Stimulated activated CD8-positive, alpha-beta memory T cell treated with anti-CD3 and anti-CD28 coated beads, Interleukin-15, amount 100 ng/mL, for 4 hours (primary cell): Measurements from ENCODE around the gene TMEM167B.
"Not testable (repeated sequence)": the region's sequence is repeated elsewhere in the genome, so short reads cannot be mapped to it uniquely, and the experiment has no call there.

Experiments
- DNase-seq, 2 donors: peaks; one replicate each; pipeline ENCODE4 v3.0.0-alpha.2; 2020; ENCODE audit warnings: low read depth in 2 of 2

The TMEM167B gene

DNA sequence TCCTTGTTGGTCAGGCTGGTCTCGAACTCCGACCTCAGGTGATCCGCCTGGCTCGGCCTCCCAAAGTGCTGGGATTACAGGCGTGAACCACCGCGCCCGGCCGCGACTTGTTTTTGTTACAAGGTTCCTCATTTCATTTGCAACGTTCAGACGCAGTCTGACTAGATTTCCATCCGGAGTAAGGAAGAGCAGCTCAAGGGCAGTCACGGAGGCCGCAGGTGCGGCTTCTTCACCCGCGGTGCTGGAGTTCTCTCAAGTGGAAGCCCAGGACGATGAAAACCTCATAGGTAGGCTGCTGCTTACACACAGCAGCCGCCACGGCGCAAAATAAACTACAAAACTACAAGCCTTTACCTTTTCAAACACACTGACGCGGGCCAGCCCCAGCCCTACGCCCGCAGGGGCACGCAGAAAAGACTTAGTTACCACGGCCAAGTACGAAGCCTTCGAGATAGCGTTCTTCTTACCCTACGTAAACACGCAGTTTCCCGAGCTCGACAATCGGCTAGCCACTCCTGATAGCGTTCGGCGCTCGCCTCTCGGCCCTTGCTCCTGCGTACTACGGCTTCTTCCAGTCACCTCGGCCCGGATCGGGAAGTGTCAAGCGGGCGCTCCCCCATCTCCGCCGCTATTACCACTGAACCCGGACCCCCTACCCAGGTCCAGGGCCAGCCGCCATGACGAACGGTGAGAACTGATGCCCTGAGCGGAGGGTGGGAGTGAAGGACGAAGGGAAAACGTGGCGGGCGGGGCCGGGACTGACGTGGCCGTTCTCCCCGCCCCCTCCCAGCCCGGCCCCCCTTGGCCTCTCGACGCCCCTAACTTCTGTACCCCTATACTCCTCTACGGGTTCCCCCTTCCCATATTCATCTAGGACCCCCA, at the start of gene TMEM167B:
TSS of gene TMEM167B (plus strand) at position 569 of the 882 bp plus-strand sequence. CDS start at position 678, 109 bp downstream.
- DNase-seq: peak; percentile 69 to 75

DNA sequence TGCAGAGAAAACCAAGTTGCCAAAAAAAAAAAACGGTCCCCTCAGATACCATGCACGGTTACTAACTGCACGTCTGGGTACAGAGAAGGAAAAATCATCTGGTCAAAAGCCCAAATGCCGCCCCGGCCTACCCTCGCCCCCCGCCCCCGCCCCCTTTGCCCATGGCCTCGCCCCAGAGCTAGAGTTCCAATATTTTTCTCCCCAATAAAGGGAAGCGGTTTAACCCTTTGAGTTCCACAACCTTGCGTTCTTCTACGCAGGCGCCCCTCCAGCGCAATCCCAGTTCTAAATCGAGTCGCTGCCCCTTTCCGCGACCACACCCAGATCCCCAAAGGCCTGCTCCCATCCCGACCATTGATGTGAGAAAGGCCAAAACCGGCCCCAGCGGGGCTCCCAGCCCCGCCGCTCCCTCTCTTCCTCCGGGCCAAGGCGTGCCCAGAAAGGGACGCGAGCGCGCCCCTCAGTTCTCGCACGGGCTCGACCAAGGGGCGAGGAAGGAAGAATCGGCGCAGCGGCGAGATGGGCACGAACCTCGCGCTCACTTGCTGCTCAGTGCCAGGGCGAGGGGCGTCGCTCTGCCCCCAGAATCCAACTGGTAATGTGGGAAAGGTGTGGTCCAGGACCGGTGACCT, 49.5 kb upstream of the TMEM167B start:
- no peak for DNase-seq

DNA sequence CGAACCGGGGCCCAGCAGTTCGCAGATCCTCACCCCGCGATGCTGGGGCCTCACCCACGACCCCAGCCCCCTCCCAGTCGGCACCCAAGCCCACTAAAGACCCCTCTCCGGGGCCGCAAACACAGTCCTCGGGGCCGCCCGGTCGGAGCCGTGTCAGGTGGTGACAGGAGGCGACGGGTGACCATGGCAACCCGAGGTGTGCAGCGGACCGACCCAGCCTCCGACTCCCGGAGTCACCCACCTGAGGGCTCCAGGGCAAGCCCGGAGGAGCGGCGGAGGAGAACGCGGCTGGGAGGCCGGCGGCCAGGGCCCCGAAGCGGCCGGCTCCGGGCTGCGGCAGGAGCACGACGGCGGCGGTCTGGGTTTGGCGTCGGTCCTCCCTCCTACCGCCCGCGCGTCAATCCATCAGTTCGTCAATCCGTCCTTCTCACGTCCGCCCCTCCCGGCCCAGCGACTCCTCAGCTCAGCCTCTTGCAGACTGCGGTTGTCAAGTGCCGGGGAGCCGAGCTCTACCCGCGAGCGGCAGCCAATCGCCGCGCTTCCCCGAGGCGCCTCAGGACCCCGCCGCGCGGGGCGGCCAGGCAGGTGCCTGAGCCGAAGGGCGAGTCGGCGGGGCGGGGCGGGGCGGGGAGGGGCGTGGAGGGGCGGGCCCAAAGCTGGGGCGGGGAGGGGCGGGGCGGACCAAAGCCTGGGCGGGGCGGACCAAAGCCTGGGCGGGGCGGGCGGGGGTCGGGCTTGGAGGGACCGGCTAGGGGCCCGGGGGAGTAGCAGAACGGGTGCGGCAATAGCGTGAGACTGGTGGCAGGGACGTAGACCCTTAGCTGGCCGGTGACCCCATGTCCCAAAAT, 48.7 kb upstream of the TMEM167B start, which contains the start of gene WDR47:
TSS of gene WDR47 (minus strand) at position 482 of the 848 bp plus-strand sequence. CDS start 18,590 bp downstream, outside the sequence.
- peak; percentile 92 to 93 for DNase-seq

DNA sequence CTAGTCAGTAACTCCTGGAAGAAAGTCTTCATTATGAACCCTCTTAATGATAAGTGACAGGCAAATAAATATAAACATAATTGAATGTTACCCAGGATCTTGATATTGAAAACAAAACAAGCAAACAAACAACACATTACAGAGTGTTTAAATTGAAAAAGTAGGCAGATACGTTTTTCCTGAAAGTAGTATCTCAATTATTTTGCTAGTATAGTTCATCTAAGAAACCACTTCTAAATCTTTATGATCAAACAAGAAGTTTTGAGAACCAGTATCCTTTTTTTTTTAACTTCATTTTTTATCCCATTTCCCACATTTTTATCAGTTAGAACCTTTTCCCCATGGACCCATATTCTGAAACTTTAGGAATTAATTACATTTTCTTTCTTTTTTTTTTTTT, 45.0 kb upstream of the TMEM167B start:
- DNase-seq: no peak

DNA sequence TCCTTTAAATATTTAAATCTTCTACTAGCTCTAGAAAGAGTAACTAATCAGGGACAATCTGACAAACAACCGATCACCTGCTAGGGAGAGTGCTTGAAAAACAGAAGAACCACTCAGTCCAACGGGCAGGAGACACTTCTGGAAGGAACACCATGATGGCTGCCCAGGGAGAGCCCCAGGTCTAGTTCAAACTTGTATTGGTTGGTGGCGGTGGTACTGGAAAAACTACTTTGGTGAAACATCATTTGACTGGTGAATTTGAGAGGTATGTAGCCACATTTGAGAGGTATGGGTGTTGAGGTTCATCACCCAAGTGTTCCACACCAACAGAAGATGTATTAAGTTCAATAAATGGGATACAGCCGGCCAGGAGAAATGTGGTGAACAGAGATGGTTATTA, 43.9 kb upstream of the TMEM167B start:
- DNase-seq: no peak

DNA sequence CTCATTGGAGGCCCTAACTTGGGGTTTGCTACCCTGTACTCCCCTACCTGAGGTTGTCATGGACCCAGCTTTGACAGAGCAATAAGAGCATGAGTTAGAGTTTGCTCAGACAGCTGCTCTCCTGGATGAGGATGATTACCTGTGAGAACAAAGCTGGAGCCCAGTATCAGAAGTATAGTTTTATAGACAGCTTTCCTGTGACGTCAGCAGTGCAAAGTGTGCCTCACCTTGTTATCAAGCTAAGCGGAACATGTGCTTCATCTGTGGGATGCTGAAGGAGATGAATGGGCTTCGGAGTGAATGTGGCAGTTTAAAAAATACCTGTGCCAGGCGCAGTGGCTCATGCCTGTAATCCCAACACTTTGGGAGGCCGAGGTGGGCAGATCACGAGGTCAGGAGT, 43.2 kb upstream of the TMEM167B start:
- no peak for DNase-seq

DNA sequence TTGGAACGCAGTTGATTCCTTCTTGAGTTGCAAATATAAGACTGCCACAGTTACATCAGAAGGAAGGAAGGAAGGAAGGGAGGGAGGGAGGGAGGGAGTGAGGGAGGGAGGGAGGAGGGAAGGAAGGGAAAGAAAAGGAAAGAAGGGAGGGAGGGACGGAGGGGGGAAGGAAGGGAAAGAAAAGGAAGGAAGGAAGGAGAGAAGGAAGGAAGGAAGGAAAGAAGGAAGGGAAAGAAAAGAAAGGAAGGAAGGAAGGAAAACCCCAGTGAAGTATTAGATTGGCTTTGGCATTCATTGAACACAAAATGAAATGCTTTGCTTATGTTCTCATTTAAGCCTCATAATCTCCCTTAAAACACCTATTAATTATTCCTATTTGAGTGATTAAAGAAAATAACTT, 42.2 kb upstream of the TMEM167B start:
- no peak for DNase-seq

DNA sequence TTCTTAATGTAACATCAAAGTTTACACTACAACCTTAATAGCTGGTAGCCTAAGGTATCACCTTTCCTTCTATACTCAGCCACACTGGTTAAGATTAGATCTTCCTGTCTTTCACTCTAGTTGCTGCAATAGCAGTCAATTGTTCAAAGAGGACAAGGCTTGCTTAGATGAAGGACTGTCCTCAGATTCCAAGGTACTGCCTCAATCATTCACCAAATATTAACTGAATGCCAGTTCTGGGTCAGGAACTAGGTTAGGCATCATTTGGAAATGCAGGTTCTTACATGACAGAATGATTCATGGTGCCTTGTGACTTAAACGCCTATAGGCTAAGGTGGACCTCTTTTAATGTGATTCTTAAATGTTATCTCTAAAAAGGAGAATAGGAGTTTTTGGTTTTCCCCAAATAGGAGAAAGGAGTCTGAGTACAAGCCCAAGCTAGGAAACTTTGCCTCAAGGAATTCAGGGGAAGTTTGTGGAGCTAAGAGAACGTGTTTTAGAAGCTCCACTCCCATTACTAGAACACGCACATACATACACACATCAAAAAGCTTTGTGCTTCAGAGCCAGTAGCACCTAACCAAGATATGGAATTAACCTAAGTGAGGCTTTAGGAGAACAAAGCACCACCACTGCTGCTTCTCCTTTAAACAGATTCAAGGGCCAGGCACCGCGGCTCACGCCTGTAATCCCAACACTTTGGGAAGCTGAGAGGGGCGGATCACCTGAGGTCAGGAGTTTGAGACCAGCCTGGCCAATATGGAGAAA, 40.2 kb upstream of the TMEM167B start:
- DNase-seq: no peak

DNA sequence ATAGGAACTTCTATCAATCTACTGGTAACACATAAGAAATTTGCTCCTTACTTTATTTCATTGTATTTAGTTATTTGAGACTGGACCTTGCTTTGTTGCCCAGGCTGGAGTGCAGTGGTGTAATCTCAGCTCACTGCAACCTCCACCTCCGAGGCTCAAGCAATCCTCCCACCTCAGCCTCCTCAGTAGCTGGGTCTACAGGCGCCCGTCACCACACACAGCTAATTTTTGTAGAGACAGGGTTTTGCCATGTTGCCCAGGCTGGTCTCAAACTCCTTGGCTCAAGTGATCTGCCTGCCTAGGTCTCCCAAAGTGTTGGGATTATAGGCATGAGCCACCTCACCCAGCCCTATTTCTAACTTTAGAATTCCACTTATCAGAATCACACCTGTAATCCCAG, 38.4 kb upstream of the TMEM167B start:
- not testable (repeated sequence) for DNase-seq

DNA sequence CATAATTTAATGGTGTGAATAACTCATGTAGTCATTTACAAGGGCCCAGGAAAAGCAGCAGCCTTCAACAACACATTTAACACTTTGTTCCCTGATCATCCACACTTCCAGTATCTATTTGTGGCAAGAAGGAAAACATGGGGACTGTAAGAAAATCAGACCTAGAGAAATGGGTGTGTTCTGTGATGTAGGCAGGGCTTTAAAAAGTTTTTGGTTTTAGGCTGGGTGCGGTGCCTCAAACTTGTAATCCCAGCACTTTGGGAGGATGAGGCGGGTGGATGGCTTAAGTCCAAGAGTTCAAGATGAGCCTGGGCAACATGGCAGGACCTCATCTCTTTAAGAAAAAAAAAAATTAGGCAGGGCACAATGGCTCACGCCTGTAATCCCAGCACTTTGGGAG, 34.5 kb upstream of the TMEM167B start:
- no peak for DNase-seq

DNA sequence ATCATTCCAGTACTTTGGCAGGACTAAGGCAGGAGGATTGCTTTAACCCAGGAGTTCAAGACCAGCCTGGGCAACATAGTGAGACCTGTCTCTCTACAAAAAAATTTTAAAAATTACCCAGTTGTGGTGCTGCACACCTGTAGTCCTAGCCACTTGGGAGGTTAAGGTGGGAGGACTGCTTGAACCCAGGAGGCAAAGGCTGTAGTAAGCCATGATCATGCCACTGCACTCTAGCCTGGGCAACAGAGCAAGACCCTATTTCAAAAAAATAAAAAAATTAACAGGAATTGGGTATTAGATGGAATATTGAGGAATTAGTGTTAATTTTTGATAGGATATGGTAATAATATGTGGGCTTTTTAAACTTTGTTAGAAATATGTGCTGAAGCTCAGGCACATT, 31.5 kb upstream of the TMEM167B start:
- DNase-seq: no peak

DNA sequence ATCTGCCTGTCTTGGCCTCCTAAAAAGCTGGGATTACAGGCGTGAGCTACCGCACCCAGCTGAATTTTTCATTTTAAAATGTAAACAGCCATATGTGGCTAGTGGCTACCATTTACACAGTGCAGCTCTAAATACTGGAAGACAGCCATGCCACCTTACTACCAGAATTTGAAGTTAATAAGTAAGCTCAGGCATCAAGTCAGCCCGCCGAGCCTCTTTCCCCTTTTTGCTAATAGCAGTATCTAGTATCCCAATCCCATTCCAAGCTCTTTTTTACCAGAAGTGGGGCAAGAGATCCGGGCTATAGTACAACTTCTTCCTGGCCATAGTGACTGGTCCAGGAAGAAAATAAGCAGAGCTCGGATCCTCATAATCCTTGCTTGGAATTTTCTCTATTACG, 29.9 kb upstream of the TMEM167B start:
- DNase-seq: no peak

DNA sequence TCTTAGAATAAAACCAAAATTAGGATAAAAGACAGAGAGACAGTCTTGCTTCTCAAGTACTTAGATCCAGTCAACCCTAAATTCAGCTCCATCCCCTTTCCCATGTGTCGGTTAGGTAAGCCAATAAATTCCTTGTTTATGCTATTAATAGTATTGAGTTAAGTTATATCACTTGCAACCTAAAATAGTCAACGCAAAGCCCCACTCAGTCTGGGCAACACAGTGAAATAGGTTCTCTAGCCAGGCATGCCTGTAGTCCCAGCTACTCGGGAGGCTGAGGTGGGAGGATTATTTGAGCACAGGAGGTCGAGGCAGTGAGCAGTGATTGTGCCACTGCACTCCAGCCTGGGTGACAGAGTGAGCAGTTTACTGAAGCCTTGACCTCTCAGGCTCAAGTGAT, 29.4 kb upstream of the TMEM167B start:
- DNase-seq: no peak

DNA sequence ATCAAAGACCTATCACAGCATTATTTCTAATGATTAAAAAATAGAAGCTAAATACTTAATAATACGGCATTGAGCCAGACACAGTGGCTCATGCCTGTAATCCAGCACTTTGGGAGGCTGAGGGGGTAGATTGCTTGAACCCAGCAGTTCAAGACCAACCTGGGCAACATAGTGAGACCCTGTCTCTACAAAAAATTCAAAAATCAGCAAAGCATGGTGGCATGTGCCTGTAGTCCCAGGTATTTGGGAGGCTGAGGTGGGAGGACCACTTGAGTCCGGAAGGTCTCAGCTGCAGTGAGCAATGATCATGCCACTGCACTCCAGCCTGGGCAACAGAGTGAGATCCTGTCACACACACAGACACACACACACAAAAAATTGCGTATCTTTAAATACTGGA, 25.4 kb upstream of the TMEM167B start:
- DNase-seq: no peak

DNA sequence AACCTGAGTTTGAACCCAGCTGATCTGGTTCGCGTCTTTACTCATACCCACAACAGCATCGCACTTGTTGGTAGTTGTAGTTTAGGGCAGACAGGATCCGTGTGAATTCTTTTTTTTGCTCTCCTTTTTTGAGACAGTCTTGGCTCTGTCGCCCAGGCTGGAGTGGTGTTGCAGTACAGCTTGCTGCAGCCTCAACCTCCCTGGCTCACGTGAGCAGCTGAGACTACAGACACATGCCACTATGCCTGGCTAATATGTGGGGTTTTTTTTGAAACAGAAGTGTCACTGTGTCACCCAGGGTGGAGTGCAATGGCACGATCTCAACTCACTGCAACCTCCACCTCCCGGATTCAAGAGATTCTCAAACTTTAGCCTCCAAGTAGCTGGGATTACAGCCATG, 22.7 kb upstream of the TMEM167B start:
- no peak for DNase-seq

DNA sequence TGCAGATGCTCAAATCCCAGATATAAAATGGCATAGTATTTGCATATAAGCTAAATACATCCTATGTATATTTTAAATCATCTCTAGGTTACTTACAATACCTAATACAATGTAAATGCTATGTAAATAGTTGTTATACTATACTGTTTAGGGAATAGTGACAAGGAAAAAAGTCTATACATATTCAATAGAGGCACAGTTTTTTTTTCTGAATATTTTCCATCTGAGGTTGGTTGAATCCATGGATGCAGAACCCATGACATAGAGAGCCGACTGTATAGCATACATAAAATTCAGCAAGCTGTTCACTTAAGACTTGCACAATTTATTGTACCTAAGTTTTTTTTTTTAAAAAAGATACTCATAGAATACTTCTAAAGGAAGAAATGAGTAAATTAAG, 21.3 kb upstream of the TMEM167B start:
- no peak for DNase-seq

DNA sequence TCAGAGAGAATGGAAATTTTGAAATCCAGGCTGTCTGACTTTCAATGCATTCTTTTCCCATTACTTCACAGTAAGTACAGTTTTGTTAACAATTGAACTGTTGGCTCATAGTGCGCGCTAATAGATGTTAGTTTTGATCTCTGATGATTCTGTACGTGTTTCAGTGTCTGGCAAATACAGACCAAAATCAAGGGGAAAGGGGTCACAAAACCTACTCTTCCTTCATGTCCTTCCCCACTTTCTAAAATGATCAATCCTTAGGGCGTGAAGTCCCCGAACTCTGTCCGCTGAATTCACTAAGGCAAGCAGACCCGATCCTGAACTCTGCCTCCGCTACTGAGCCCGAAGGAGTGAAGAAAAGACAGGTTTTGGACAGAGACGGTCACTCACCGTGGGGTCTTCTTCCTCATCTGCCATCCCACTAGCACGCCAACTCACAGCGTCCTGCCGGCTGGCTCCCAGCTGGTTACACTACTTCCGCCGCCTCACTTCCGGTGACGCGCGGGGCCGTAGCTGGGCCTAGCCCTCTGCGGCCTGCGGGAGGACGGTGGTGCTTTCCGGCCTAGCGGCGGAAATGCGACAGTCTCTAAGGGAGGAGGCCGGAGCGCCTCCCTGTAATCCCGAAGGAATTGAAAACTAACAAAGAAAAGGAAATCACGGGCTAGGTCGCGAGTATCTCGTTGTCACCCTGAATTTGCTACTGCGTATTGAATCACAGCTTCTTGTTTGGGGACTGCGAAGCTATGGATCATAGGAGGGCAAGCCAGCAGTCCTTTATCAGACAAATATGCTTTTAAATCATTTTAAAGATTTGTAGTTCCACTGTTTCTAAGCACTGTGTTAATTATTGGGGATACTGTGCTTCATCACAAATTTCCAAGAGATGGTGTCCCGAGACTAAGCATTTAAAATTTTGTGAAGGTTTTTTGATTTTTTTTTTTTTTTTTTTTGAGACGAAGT, 14.8 kb upstream of the TMEM167B start, which contains the start of gene TAF13:
TSS of gene TAF13 (minus strand) at position 473 of the 960 bp plus-strand sequence. CDS start at position 417, 56 bp downstream.
- DNase-seq: peak; percentile 71 to 74

DNA sequence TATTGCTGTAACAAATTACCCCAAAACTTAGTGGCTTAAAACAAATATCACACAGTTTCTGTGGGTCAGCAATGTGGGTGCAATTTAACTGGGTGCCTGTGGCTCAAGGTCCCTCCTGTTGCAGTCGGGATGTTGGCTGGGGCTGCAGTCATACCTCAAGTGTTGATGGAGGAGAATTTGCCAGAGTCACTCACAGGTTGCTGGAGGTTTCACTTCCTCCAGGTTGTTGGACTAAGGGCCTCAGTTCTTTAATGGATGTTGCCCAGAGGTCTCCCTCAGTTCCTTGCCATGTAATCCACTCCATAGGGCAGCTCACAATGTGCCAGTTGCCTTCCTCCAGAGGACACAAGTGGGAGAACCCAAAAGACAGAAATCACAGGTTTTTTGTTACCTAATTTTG, 12.2 kb upstream of the TMEM167B start:
- no peak for DNase-seq

DNA sequence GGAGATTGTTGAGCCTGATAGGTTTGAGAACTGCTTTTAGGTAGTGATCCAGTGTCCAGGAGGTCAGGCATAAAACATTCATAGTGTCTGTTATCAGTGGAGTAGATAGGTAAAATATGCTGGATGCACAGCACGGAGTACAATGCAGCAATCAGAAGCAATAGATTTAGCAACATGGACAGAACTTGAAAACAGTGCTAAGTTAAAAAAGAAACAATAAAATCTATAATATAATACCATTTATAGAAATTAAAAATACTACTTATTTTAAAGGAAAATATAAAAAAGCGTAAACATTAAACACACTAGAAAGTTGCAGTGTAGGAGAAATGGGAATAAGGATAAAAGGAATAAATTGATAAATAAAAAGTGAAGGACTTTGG, 11.3 kb upstream of the TMEM167B start:
- no peak for DNase-seq

DNA sequence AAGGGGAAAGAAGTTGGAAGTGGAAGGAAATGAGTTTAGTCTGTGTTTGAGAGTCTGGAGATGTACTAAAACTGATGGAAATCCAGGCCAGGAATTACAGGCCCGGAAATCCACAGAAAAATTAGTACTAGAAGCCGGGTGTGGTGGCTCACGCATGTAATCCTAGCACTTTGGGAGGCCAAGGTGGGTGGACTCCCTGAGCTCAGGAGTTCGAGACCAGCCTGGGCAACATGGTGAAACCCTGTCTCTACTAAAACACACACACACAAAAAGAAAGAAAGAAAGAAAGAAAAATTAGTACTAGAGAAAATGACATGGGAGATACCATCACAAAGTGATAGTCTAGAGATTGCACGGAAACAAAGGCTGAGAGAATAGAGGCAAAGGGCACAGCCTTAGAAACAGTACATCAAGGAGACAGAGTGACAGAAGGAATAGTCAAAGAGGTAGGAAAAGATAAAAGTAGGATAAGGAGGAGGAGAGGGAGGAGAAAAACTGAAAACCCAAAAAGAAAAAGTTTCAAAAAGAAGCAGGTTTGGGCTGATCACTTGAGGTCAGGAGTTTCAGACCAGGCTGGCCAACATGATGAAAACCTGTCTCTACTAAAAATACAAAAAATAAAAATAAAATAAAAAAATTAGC, 10.0 kb upstream of the TMEM167B start:
- no peak for DNase-seq
